GM18520 (cell line): ENCODE data around the gene ZIC4.

Experiments used
- ATAC-seq: cut with Tn5 transposase; IDR thresholded peaks from one replicate; pipeline ENCODE4 v1.9.1; 2021; ENCODE audit not compliant: unreplicated experiment

The ZIC4 gene

GRCh38 chr3:147356145-147356908 lies 50.0 kb downstream of the ZIC4 start:
- no peak for ATAC-seq

GRCh38 chr3:147355753-147356090 lies 50.6 kb downstream of the ZIC4 start:
- ATAC-seq = no peak

- ATAC-seq = no peak
These were observed 51.1 kb downstream of the ZIC4 start for GRCh38 chr3:147355084-147355752.

GRCh38 chr3:147354623-147355022 lies 51.7 kb downstream of the ZIC4 start:
- ATAC-seq = no peak

- no peak for ATAC-seq
These were observed 55.0 kb downstream of the ZIC4 start for GRCh38 chr3:147351301-147351700.

GRCh38 chr3:147348976-147349375 lies 57.4 kb downstream of the ZIC4 start:
- no peak for ATAC-seq

- ATAC-seq = no peak
These were observed 62.4 kb downstream of the ZIC4 start for GRCh38 chr3:147343926-147344325.

- no peak for ATAC-seq
These were observed 64.6 kb downstream of the ZIC4 start for GRCh38 chr3:147341727-147342126.

- ATAC-seq = no peak
These were observed 69.6 kb downstream of the ZIC4 start for GRCh38 chr3:147336543-147337278.
